NOMO-1 treated with DMSO at 0.1 percent for 48 hours (cell line): ENCODE measurements around the gene RAD51D.
A peak's percentile ranks its signal among the peaks of the same experiment; 100 is the strongest.
"Not testable (repeated sequence)": the region's sequence is repeated elsewhere in the genome, so short reads cannot be mapped to it uniquely, and the experiment has no call there.

Source experiments
- DNase-seq: peaks from one replicate; lab custom pipeline; 2025; ENCODE audit not compliant: unreplicated experiment; lab: John Stamatoyannopoulos, UW

Gene RAD51D

GRCh38 chr17:35095741-35096140 lies 23.9 kb downstream of the RAD51D start:
- DNase-seq, result no peak

- DNase-seq, result no peak
These were observed 24.8 kb downstream of the RAD51D start for GRCh38 chr17:35094902-35095301.

- not testable (repeated sequence) for DNase-seq
These were observed 29.0 kb downstream of the RAD51D start for GRCh38 chr17:35090707-35091106.

- no peak for DNase-seq
These were observed 29.9 kb downstream of the RAD51D start for GRCh38 chr17:35089586-35090296.

GRCh38 chr17:35088881-35089585 lies 30.6 kb downstream of the RAD51D start:
- DNase-seq, result peak; percentile 83

- DNase-seq, result peak; percentile 38
These were observed 31.2 kb downstream of the RAD51D start for GRCh38 chr17:35088356-35088880.

GRCh38 chr17:35087731-35088355 lies 31.8 kb downstream of the RAD51D start:
- DNase-seq, result peak; percentile 41

GRCh38 chr17:35086931-35087573 lies 32.6 kb downstream of the RAD51D start:
- DNase-seq, result no peak

GRCh38 chr17:35086164-35086563 lies 33.5 kb downstream of the RAD51D start:
- no peak for DNase-seq

- no peak for DNase-seq
These were observed 34.7 kb downstream of the RAD51D start for GRCh38 chr17:35084987-35085386.

GRCh38 chr17:35083071-35083470 lies 36.6 kb downstream of the RAD51D start:
- DNase-seq, result no peak

GRCh38 chr17:35082073-35082657 lies 37.5 kb downstream of the RAD51D start:
- peak; percentile 4 for DNase-seq

GRCh38 chr17:35081638-35082037 lies 38.0 kb downstream of the RAD51D start:
- DNase-seq, result no peak

GRCh38 chr17:35080536-35080935 lies 39.1 kb downstream of the RAD51D start:
- DNase-seq, result peak; percentile 16

- DNase-seq, result no peak
These were observed 39.9 kb downstream of the RAD51D start for GRCh38 chr17:35079547-35080423.

- DNase-seq, result no peak
These were observed 42.8 kb downstream of the RAD51D start for GRCh38 chr17:35076874-35077273.

- DNase-seq, result no peak
These were observed 44.7 kb downstream of the RAD51D start for GRCh38 chr17:35074711-35075707.

GRCh38 chr17:35073991-35074627 lies 45.6 kb downstream of the RAD51D start:
- peak; percentile 25 for DNase-seq
